AG04449 (cell line): ENCODE results near the gene AIG1.
"Not testable (repeated sequence)": the region's sequence is repeated elsewhere in the genome, so short reads cannot be mapped to it uniquely, and the experiment has no call there.

ENCODE experiments used
- CTCF ChIA-PET: fragments of 350-600 bp; formaldehyde crosslinking; extraction: SDS; loops from one replicate; lab custom pipeline; 2021; ENCODE audit warnings: antibody characterized with exemption; lab: Yijun Ruan, JAX
- POLR2A ChIA-PET: fragments of 400-600, 350-600 bp; formaldehyde crosslinking; extraction: SDS; loops from one replicate; lab custom pipeline; 2020; ENCODE audit warnings: antibody characterized with exemption, inconsistent platforms; lab: Yijun Ruan, JAX
- DNase-seq: peaks from one replicate; pipeline ENCODE4 v3.0.0-alpha.2; 2010; ENCODE audit warnings: low read depth, low spot score
- H3K4me3 ChIP-seq: 2 replicates; pipeline ENCODE4 v1.5.1; 2011; ENCODE audit warnings: low read depth, mild to moderate bottlenecking, control low read depth, low read length
- TF ChIP-seq, protein P1 (sequence below): IDR thresholded peaks from one replicate; pipeline ENCODE4 v1.5.1; 2011; ENCODE audit warnings: mild to moderate bottlenecking, moderate library complexity, low read length, control low read depth, inconsistent platforms; ENCODE audit not compliant: insufficient read depth; ENCODE audit errors: missing control alignments

AIG1 gene, protein sequence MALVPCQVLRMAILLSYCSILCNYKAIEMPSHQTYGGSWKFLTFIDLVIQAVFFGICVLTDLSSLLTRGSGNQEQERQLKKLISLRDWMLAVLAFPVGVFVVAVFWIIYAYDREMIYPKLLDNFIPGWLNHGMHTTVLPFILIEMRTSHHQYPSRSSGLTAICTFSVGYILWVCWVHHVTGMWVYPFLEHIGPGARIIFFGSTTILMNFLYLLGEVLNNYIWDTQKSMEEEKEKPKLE

DNA sequence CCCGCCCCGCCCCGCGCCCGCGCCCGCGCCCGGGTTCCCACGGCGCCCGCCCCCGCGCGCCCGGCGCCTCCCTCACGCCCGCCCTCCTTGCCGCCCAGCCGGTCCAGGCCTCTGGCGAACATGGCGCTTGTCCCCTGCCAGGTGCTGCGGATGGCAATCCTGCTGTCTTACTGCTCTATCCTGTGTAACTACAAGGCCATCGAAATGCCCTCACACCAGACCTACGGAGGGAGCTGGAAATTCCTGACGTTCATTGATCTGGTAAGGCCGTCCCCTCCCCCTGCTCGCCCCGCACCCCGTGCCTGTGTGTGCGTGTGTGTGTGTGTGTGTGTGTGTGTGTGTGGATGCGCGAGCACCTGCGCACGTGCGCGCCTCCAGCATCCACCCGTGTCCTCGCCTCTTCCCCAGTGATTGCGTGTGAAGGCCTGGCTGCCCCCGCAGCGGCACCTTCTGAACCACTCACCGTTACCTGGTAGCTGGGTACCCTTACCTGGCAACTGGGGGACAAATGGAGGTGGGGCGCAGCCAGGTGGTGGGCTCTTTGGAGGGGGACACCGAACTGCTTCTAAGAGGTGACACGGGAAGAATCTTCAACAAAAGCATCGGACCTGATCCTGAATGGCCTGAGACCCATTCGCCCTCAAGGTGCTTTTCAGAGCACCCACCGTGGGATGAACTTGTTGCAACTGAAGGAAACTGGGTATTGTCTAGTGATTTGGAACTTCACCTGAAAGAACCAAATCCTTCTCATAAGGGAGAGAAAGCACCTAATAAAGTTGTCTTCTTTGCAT lies at the start of gene AIG1:
Gene AIG1 (plus strand): TSS at position 84 of the 791 bp plus-strand sequence. CDS start 37 bp downstream, at position 121.
- ChIA-PET CTCF (interaction anchor here (2.6 kb wide), 1 partner anchor 16 kb away, joined by 6 read pairs; no protein-coding TSS in a partner anchor), POLR2A (no interaction called here)
- no peak for DNase-seq
- peak within 1 kb of the TSS; percentile 77 for H3K4me3 ChIP-seq
- TF ChIP-seq, protein P1, sequence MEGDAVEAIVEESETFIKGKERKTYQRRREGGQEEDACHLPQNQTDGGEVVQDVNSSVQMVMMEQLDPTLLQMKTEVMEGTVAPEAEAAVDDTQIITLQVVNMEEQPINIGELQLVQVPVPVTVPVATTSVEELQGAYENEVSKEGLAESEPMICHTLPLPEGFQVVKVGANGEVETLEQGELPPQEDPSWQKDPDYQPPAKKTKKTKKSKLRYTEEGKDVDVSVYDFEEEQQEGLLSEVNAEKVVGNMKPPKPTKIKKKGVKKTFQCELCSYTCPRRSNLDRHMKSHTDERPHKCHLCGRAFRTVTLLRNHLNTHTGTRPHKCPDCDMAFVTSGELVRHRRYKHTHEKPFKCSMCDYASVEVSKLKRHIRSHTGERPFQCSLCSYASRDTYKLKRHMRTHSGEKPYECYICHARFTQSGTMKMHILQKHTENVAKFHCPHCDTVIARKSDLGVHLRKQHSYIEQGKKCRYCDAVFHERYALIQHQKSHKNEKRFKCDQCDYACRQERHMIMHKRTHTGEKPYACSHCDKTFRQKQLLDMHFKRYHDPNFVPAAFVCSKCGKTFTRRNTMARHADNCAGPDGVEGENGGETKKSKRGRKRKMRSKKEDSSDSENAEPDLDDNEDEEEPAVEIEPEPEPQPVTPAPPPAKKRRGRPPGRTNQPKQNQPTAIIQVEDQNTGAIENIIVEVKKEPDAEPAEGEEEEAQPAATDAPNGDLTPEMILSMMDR, result no peak

DNA sequence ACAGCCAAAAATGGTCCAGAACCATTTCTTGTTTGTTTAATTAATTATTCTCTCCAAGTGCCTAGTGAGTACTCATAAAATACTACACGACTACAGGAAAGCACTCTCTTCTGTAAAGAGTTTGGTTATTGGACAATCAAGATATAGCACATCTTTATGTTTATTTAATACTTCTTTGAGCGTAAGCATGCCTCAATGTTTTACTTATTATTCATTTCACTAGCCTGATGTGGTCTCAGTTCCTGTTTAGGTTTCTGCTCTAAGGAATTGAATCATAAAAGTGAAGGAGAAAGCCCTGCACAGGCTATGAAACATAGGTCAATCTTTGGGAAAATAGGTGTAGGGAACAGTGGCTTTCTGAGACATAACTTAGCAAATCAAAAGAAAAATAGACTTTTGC lies 45.9 kb upstream of the AIG1 start:
- H3K4me3 ChIP-seq, result no peak overlapping the region
- POLR2A ChIA-PET, result no interaction called here
- DNase-seq, result no peak
- TF ChIP-seq, protein P1, result no peak
- CTCF ChIA-PET, result no interaction called here

DNA sequence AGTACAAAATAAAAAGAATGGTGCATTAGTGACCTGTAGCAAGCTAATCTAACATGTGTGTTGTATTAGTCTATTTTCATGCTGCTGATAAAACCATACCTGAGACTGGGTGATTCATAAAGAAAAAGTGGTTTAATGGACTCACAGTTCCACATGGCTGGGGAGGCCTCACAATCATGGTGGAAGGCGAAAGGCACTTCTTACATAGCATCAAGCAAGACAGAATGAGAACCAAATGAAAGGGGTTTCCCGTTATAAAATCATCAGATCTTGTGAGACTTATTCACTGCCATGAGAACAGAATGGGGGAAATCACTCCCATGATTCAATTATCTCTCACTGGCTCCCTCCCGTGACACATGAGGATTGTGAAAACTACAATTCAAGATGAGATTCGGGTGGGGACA lies 45.4 kb upstream of the AIG1 start:
- no peak overlapping the region for H3K4me3 ChIP-seq
- TF ChIP-seq, protein P1, result no peak
- DNase-seq, result no peak
- CTCF ChIA-PET, result no interaction called here
- POLR2A ChIA-PET, result no interaction called here

DNA sequence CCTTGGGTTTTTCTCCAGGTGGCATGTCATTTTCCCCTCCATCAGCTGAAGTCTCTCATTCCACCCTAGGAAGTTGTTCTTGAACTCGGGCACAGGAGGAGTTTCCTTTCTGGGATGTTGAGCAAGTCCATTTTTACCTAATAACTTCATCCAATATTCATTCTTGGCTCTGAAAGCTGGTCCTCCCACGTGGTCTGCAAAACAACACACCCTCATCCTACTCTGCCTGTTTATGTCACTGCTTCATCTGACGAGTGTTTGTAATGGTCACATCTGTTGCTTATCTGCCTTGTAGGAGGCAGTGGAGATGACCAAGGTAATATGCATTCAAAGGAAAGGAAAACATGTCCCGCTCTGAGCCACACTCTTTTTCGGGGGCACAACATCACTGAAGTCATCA lies 41.7 kb upstream of the AIG1 start:
- POLR2A ChIA-PET, result no interaction called here
- no peak for DNase-seq
- TF ChIP-seq, protein P1, result no peak
- CTCF ChIA-PET, result interaction anchor here (0.7 kb wide), 1 partner anchor 8 kb away, joined by 3 read pairs; no protein-coding TSS in a partner anchor
- H3K4me3 ChIP-seq, result no peak overlapping the region

DNA sequence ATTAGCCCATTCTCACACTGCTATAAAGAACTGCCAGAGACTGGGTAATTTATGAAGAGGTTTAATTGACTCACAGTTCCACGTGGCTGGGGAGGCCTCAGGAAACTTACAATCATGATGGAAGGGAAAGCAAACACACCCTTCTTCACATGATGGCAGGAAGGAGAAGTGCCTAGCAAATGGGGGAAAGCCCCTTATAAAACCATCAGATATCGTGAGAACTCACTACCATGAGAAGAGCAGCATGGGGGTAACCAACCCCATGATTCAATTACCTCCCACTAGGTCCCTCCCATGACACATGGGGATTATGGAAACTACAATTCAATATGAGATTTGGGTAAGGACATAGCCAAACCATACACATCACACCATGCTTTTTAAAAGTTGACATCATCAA lies 39.8 kb upstream of the AIG1 start:
- H3K4me3 ChIP-seq, POLR2A ChIA-PET, CTCF ChIA-PET, DNase-seq: not testable (repeated sequence)

DNA sequence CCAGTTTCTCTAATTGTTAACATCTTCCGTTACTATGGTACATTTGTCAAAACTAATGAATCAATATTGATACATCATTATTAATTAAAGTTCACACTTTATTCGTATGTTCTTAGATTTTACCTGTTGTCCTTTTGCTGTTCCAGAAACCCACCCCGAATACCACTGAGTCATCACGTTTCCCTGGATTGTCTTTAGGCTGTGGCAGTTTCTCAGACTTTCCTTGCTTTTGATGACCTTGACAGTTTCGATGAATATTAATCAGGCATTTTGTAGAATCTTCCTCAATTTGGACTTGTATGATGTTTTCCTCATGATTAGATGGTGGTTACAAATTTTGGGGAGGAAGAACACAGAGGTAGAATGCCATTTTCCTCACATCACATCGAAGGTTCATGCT lies 39.1 kb upstream of the AIG1 start:
- ChIA-PET POLR2A (no interaction called here), CTCF (no interaction called here)
- no peak overlapping the region for H3K4me3 ChIP-seq
- TF ChIP-seq, protein P1, result no peak
- DNase-seq, result no peak
